H1 (cell line): ENCODE results near the gene TBC1D30. TPM values are rescaled to one million over a fixed set of nuclear protein-coding genes. Genes with fewer than 3 reads are reported as not detected.
A peak's percentile ranks its signal among the peaks of the same experiment; 100 is the strongest.

Experiments used
- CBX8 ChIP-seq: fragments of 300-800, 300-1000 bp; sonication (generic); IDR thresholded peaks from 2 replicates; pipeline ENCODE4 v1.7.1; 2016; ENCODE audit warnings: low read depth, low read length, borderline replicate concordance
- CREB1 ChIP-seq: IDR thresholded peaks from 2 replicates; pipeline ENCODE4 v1.6.1; 2012; ENCODE audit warnings: inconsistent platforms
- CTBP2 ChIP-seq: IDR thresholded peaks from 2 replicates; pipeline ENCODE4 v1.7.0; 2011; ENCODE audit warnings: borderline replicate concordance, mild to moderate bottlenecking, moderate library complexity, mixed read lengths, low read length; ENCODE audit not compliant: insufficient read depth, insufficient read length
- EZH2 ChIP-seq: fragments of 200-600 bp; sonication (generic); IDR thresholded peaks from 2 replicates; pipeline ENCODE4 v1.7.1; 2012; ENCODE audit warnings: low read depth, mild to moderate bottlenecking, moderate library complexity, low read length, inconsistent platforms; ENCODE audit not compliant: severe bottlenecking
- MAX ChIP-seq: IDR thresholded peaks from 2 replicates; pipeline ENCODE4 v1.6.1; 2012; ENCODE audit warnings: inconsistent platforms
- PHF8 ChIP-seq: fragments of 200-600 bp; sonication (generic); conservative IDR thresholded peaks from 2 replicates; pipeline ENCODE4 v1.7.1; 2012; ENCODE audit warnings: low read depth, mild to moderate bottlenecking, inconsistent platforms, low read length, moderate library complexity
- RBBP5 ChIP-seq: IDR thresholded peaks from 2 replicates; pipeline ENCODE4 v1.7.1; 2012; ENCODE audit warnings: low read depth, mild to moderate bottlenecking, inconsistent platforms, low read length, moderate library complexity, borderline replicate concordance
- RXRA ChIP-seq: IDR thresholded peaks from 2 replicates; pipeline ENCODE4 v1.6.1; 2011; ENCODE audit warnings: low read depth, mild to moderate bottlenecking, low read length, moderate library complexity; ENCODE audit not compliant: insufficient read depth
- SAP30 ChIP-seq: fragments of 300-600 bp; sonication (generic); IDR thresholded peaks from 2 replicates; pipeline ENCODE4 v1.7.1; 2012; ENCODE audit warnings: low read length, moderate library complexity, mild to moderate bottlenecking, inconsistent platforms; ENCODE audit not compliant: insufficient read depth, insufficient replicate concordance
- SIN3A ChIP-seq, 2 experiments: IDR thresholded peaks in 1 of 2; conservative IDR thresholded peaks in 1 of 2; 2 replicates each; pipeline ENCODE4 v1.6.1; 2011 to 2012; ENCODE audit warnings: low read length in 2 of 2, improper control_type of control experiment in 1 of 2, low read depth in 1 of 2, mild to moderate bottlenecking in 1 of 2
- polyA plus RNA-seq, 7 experiments: library from polyadenylated mRNA; depleted of rRNA in 3 of 7; stranded (reverse) in 5 of 7; unstranded in 2 of 7; fragments of >200 nt in 5 of 7; fragments of 200-250 nt in 2 of 7; gene quantifications; 1 replicate in 5 of 7; 2 replicates in 1 of 7; 4 replicates in 1 of 7; pipeline versions ENCODE4 v1.2.1 to v1.2.3, GENCODE V29; 2011 to 2013; ENCODE audit warnings: missing spikeins in 2 of 7, mixed read lengths in 2 of 7
- total RNA-seq: library from RNA; stranded (reverse); fragmentation: NEBNext Ultra II Directional; extraction: Animal tissue kit (Norgen Biotek cat#: 25700); gene quantifications from 2 replicates; pipeline ENCODE4 v1.2.1, GENCODE V29; 2021

The TBC1D30 gene
- total and polyA plus RNA-seq, 2 of the 8 experiments (the other 6 are each of a cell fraction or from before 2014, with no cell fraction given): 2.8 to 5.5 TPM

GRCh38 chr12:64825143-64826021 lies 935 bp downstream of the TBC1D30 start (continued):
- TF ChIP-seq MAX (0 out of 2 replicates have a peak, but pooled peaks have one; percentile 15), RBBP5 (no peak), CBX8 (no peak), CREB1 (no peak), PHF8 (no peak), SAP30 (peak; percentile 63), SIN3A (conservative IDR thresholded peaks at IDR 0.05 in 1 of 2, IDR thresholded peaks at IDR 0.05 in 1 of 2; ENCODE audit: low read depth in 1 of 2, low read length in 2 of 2) (no peak), EZH2 (peak; percentile 79), RXRA (no peak), CTBP2 (no peak)
